Skeletal muscle tissue (tissue), 4 donors: ENCODE results near the gene LAGE3. TPM values are rescaled to one million over a fixed set of nuclear protein-coding genes. Genes with fewer than 3 reads are reported as not detected.
A peak's percentile ranks its signal among the peaks of the same experiment; 100 is the strongest.
"Not testable (repeated sequence)": the region's sequence is repeated elsewhere in the genome, so short reads cannot be mapped to it uniquely, and the experiment has no call there.

Experiments
- H3K27ac ChIP-seq: one replicate; pipeline ENCODE4 v1.7.0; 2013; ENCODE audit warnings: mild to moderate bottlenecking, low read depth, low read length, inconsistent platforms
- H3K27me3 ChIP-seq, 3 donors: one replicate each; pipeline ENCODE4 v1.7.0; 2013; ENCODE audit warnings: low read length in 3 of 3; ENCODE audit not compliant: control insufficient read depth in 3 of 3, insufficient read depth in 3 of 3
- H3K36me3 ChIP-seq, 3 donors: one replicate each; pipeline ENCODE4 v1.7.0; 2013; ENCODE audit warnings: low read length in 3 of 3; ENCODE audit not compliant: control insufficient read depth in 3 of 3, insufficient read depth in 3 of 3
- H3K4me1 ChIP-seq, 3 donors: one replicate each; pipeline ENCODE4 v1.7.0; 2013; ENCODE audit warnings: low read length in 3 of 3, mild to moderate bottlenecking in 3 of 3; ENCODE audit not compliant: control insufficient read depth in 3 of 3, insufficient read depth in 3 of 3
- H3K4me3 ChIP-seq, 3 donors: one replicate each; pipeline ENCODE4 v1.7.0; 2013; ENCODE audit warnings: low read length in 3 of 3
- H3K9ac ChIP-seq, 3 donors: one replicate each; pipeline ENCODE4 v1.7.0; 2013; ENCODE audit warnings: low read length in 3 of 3, mild to moderate bottlenecking in 3 of 3, moderate library complexity in 2 of 3, low read depth in 1 of 3
- H3K9me3 ChIP-seq, 3 donors: one replicate each; pipeline ENCODE4 v1.7.0; 2013; ENCODE audit warnings: low read length in 3 of 3; ENCODE audit not compliant: control insufficient read depth in 3 of 3
- total RNA-seq: library from RNA; depleted of rRNA; stranded (reverse); fragments of >200 nt; gene quantifications from one replicate; pipeline ENCODE4 v1.2.3, GENCODE V29; 2014
- donor health status: Osteomylitis.

The LAGE3 gene
- total RNA-seq, 1 donor from 2014 or later = 12.0 TPM

- Histone ChIP-seq H3K4me1 (no peaks in the 10 kb centered on the region), H3K9me3 (no peaks in the 10 kb centered on the region), H3K27me3 (peaks cover 0 to 4% (median 0%) of the 10 kb centered on the region in 3 donors), H3K9ac (no peak overlapping the region), H3K4me3 (no peak overlapping the region), H3K36me3 (peaks cover 8 to 10% (median 9%) of the 10 kb centered on the region in 3 donors), H3K27ac (no peak overlapping the region)
Measured at GRCh38 chrX:154502098-154502497, 23.0 kb upstream of the LAGE3 start.

DNA sequence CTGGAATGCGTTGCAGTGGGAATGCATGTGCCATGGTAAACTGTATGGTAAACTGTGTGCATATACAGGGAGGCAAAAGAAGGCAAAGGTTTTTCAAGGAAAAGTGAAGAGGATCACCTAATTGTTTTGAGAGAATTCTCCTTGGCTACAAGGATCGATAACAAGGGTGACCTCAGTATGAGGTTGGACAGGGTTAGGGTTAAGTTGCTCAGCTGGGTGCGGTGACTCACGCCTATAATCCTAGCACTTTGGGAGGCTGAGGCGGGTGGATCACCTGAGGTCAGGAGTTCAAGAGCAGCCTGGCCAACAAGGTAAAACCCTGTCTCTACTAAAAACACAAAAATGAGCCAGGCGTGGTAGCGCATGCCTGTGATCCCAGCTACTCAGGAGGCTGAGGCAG, 22.3 kb upstream of the LAGE3 start:
- H3K9me3 ChIP-seq, H3K27ac ChIP-seq, H3K36me3 ChIP-seq, H3K27me3 ChIP-seq, H3K4me1 ChIP-seq, H3K4me3 ChIP-seq, H3K9ac ChIP-seq: not testable (repeated sequence)

- not testable (repeated sequence) for H3K36me3 ChIP-seq, H3K27me3 ChIP-seq, H3K9me3 ChIP-seq, H3K4me3 ChIP-seq, H3K27ac ChIP-seq, H3K9ac ChIP-seq, H3K4me1 ChIP-seq
Measured at GRCh38 chrX:154496591-154497137, 17.6 kb upstream of the LAGE3 start.

- H3K36me3 ChIP-seq = no peaks in the 10 kb centered on the region
- H3K4me3 ChIP-seq = no peak overlapping the region
- no peaks in the 10 kb centered on the region for H3K9me3 ChIP-seq
- H3K27me3 ChIP-seq = no peaks in the 10 kb centered on the region
- peaks cover 0 to 2% (median 0%) of the 10 kb centered on the region in 3 donors for H3K4me1 ChIP-seq
- no peak overlapping the region for H3K9ac ChIP-seq
- H3K27ac ChIP-seq = no peak overlapping the region
Measured at GRCh38 chrX:154495472-154495922, 16.4 kb upstream of the LAGE3 start.

DNA sequence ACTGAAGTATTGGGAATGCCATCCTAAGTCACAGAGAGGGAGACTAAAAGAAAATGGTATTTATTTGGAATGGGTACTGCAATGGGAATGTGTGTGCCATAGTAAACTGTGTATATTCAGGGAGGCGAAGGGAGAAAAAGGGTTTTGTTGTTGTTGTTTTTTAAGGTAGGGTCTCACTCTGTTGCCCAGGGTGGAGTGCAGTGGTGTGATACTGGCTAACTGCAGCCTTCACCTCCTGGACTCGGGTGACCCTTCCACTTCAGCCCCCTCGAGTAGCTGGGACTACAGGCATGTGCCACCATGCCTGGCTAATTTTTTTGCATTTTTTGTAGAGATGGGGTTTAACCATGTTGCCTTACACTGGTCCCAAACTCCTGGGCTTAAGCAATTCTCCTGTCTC, 15.6 kb upstream of the LAGE3 start:
- H3K36me3 ChIP-seq = no peaks in the 10 kb centered on the region
- no peak overlapping the region for H3K9ac ChIP-seq
- no peak overlapping the region for H3K4me3 ChIP-seq
- peaks cover under 1 to 5% (median 4%) of the 10 kb centered on the region in 3 donors for H3K4me1 ChIP-seq
- H3K9me3 ChIP-seq = no peaks in the 10 kb centered on the region
- no peak overlapping the region for H3K27ac ChIP-seq
- H3K27me3 ChIP-seq = no peaks in the 10 kb centered on the region

- H3K9ac ChIP-seq = peak within 1 kb of the TSS; percentile 81 to 88 (median 82)
- peak within 1 kb of the TSS; percentile 70 to 81 (median 79) for H3K4me3 ChIP-seq
- H3K27ac ChIP-seq = peak within 1 kb of the TSS; percentile 92
- no peaks in the 10 kb centered on the region for H3K9me3 ChIP-seq
- H3K27me3 ChIP-seq = no peaks in the 10 kb centered on the region
- H3K36me3 ChIP-seq = peaks cover 0 to 5% (median 4%) of the 10 kb centered on the region in 3 donors
- peaks cover 7 to 22% (median 16%) of the 10 kb centered on the region in 3 donors for H3K4me1 ChIP-seq
Measured at GRCh38 chrX:154490414-154491083, 11.5 kb upstream of the LAGE3 start, which contains the start of gene SLC10A3. Gene SLC10A3 (minus strand): TSS chrX:154490629. CDS start chrX:154488940, 1,689 bp downstream.

- Histone ChIP-seq H3K9ac (peak overlapping the region; percentile 80 to 88 (median 82)), H3K4me3 (peak overlapping the region; percentile 70 to 73 (median 73)), H3K4me1 (peaks cover 13 to 27% (median 22%) of the 10 kb centered on the region in 3 donors), H3K27me3 (no peaks in the 10 kb centered on the region), H3K9me3 (no peaks in the 10 kb centered on the region), H3K36me3 (peaks cover 3 to 5% (median 4%) of the 10 kb centered on the region in 3 donors), H3K27ac (peak overlapping the region; percentile 92)
Measured at GRCh38 chrX:154490021-154490413, 10.9 kb upstream of the LAGE3 start.

- Histone ChIP-seq H3K4me1 (peaks cover 17 to 35% (median 30%) of the 10 kb centered on the region in 3 donors), H3K27ac (peak overlapping the region; percentile 92), H3K27me3 (no peaks in the 10 kb centered on the region), H3K9me3 (no peaks in the 10 kb centered on the region), H3K9ac (peak overlapping the region; percentile 80 to 88 (median 82)), H3K4me3 (peak overlapping the region; percentile 70 to 73 (median 73)), H3K36me3 (peaks cover 8 to 10% (median 8%) of the 10 kb centered on the region in 3 donors)
Measured at GRCh38 chrX:154489182-154489581, 10.1 kb upstream of the LAGE3 start.

DNA sequence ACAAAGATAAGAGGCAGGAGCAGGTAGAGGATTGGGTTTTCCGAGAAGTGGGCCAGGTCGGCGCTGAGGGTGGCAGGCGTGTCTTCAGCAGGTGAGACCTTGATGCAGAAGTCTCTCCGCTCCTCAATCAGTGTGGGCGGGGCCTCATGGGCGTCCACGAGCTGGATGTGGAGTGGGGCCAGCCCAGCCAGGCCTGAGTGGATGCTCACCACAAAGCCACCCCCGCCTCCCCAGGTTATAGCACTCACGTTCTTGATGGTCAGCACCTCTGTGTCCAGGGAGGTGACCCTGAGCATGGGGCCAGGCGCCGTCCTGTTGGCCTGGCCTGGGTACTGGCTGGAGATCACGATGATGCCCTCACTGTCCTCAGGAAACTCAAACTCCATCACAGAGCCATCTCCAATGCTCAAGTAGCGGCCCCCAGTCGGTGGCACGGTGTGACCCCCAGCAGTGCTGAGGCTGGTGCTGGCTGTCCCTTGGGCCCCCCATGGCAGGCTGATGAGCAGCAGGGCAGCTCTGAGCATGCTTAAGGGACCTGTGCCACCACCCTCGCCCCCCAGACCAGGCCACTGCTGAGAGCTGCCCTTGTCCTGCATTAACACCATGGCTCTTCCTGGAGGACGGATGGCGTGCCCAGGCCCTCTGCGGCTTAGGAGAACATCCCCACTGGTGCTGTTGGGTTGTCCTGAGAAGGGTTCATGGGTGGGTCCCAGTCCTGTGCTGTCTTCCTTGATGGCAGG, 9.4 kb upstream of the LAGE3 start:
- no peaks in the 10 kb centered on the region for H3K9me3 ChIP-seq
- no peaks in the 10 kb centered on the region for H3K27me3 ChIP-seq
- H3K9ac ChIP-seq = peak overlapping the region in 1 of 3 donors; percentile 82
- H3K27ac ChIP-seq = no peak overlapping the region
- H3K4me3 ChIP-seq = no peak overlapping the region
- H3K4me1 ChIP-seq = peaks cover 17 to 42% (median 36%) of the 10 kb centered on the region in 3 donors
- H3K36me3 ChIP-seq = peaks cover 8 to 13% (median 8%) of the 10 kb centered on the region in 3 donors
